Endothelial cell of umbilical vein (primary cell): ENCODE data around the gene PLXNC1. TPM values are rescaled to one million over a fixed set of nuclear protein-coding genes. Genes with fewer than 3 reads are reported as not detected.

ENCODE experiments used
- BruUV-seq: library from RNA; stranded (reverse); fragments of 400-500 nt; replicated peaks from 2 replicates; lab custom pipeline; 2021; lab: Mats Ljungman, UMichigan
- CTCF ChIA-PET: fragments of 300-600, 350-600 bp; sonication (Branson Sonifier 250); formaldehyde crosslinking; loops from one replicate; lab custom pipeline; 2021; ENCODE audit warnings: antibody characterized with exemption, inconsistent platforms; lab: Charles Lee
- POLR2A ChIA-PET: fragments of 300-600, 350-600 bp; sonication (Branson Sonifier 250); formaldehyde crosslinking; loops from one replicate; lab custom pipeline; 2021; ENCODE audit warnings: antibody characterized with exemption, inconsistent platforms; lab: Charles Lee
- DNase-seq: peaks from one replicate; pipeline ENCODE4 v3.0.0-alpha.2; 2011; ENCODE audit warnings: low read depth, low spot score
- FAIRE-seq: peaks from 2 replicates; lab custom pipeline; 2011; peaks lifted over from hg19 to GRCh38; lab: Jason Lieb, UNC
- H2AFZ ChIP-seq: 2 replicates; pipeline ENCODE4 v1.6.0; 2012; ENCODE audit warnings: low read depth, low read length, control low read depth, inconsistent platforms
- H3K27ac ChIP-seq: 2 replicates; pipeline ENCODE4 v1.5.1; 2011; ENCODE audit warnings: low read depth, mild to moderate bottlenecking, control low read depth, low read length, moderate library complexity; ENCODE audit not compliant: insufficient read depth
- H3K27me3 ChIP-seq, 2 experiments: 2 replicates each; pipeline versions ENCODE4 v1.6.0 to v1.6.1; 2011; ENCODE audit warnings: low read length in 2 of 2, mixed read lengths in 1 of 2; ENCODE audit not compliant: control insufficient read depth in 2 of 2, insufficient read depth in 2 of 2
- H3K36me3 ChIP-seq, 2 experiments: 2 replicates in 1 of 2; 3 replicates in 1 of 2; pipeline ENCODE4 v1.5.1; 2011; ENCODE audit warnings: low read length in 2 of 2, mild to moderate bottlenecking in 1 of 2, moderate library complexity in 1 of 2; ENCODE audit not compliant: control insufficient read depth in 2 of 2, insufficient read depth in 2 of 2; ENCODE audit errors: extremely low read depth in 1 of 2
- H3K4me1 ChIP-seq: 3 replicates; pipeline ENCODE4 v1.5.1; 2011; ENCODE audit warnings: mild to moderate bottlenecking, low read length; ENCODE audit not compliant: control insufficient read depth, insufficient read depth; ENCODE audit errors: extremely low read depth
- H3K4me2 ChIP-seq: 2 replicates; pipeline ENCODE4 v1.6.1; 2011; ENCODE audit warnings: low read length, control low read depth, mixed read lengths; ENCODE audit not compliant: insufficient read depth
- H3K4me3 ChIP-seq, 3 experiments: fragments of 200-600 bp in 1 of 3; sonication (generic), shearing (Covaris generic) in 1 of 3; replicated peaks in 1 of 3; 2 replicates each; pipeline ENCODE4 v1.5.1; 2011 to 2016; ENCODE audit warnings: control low read depth in 3 of 3, low read length in 3 of 3, mild to moderate bottlenecking in 2 of 3, inconsistent platforms in 1 of 3, low read depth in 1 of 3, moderate library complexity in 1 of 3; ENCODE audit not compliant: insufficient read depth in 1 of 3
- H3K79me2 ChIP-seq: 2 replicates; pipeline ENCODE4 v1.6.0; 2012; ENCODE audit warnings: low read length, inconsistent platforms; ENCODE audit not compliant: control insufficient read depth, insufficient read depth
- H3K9ac ChIP-seq: replicated peaks from 2 replicates; pipeline ENCODE3; 2011; ENCODE audit warnings: low read length, control low read depth; ENCODE audit not compliant: insufficient read depth; ENCODE audit errors: extremely low read depth
- H3K9me1 ChIP-seq: replicated peaks from 3 replicates; pipeline ENCODE4 v1.6.0; 2011; ENCODE audit warnings: mild to moderate bottlenecking, low read length; ENCODE audit not compliant: control insufficient read depth, insufficient read depth; ENCODE audit errors: extremely low read depth
- H3K9me3 ChIP-seq: replicated peaks from 2 replicates; pipeline ENCODE4 v1.5.1; 2012; ENCODE audit warnings: low read length, inconsistent platforms; ENCODE audit not compliant: control insufficient read depth, insufficient read depth
- H4K20me1 ChIP-seq: replicated peaks from 2 replicates; pipeline ENCODE3; 2011; ENCODE audit warnings: mild to moderate bottlenecking, low read length; ENCODE audit not compliant: control insufficient read depth, insufficient read depth; ENCODE audit errors: extremely low read depth
- EZH2 ChIP-seq: IDR thresholded peaks from 2 replicates; pipeline ENCODE4 v1.6.1; 2012; ENCODE audit warnings: borderline replicate concordance, low read depth, mild to moderate bottlenecking, moderate library complexity, low read length, inconsistent platforms; ENCODE audit not compliant: severe bottlenecking
- FOS ChIP-seq: IDR thresholded peaks from 2 replicates; pipeline ENCODE4 v1.6.1; 2011; ENCODE audit warnings: mild to moderate bottlenecking, low read length, moderate library complexity, borderline replicate concordance; ENCODE audit not compliant: insufficient read depth
- GATA2 ChIP-seq: IDR thresholded peaks from 2 replicates; pipeline ENCODE4 v1.7.0; 2011; ENCODE audit warnings: low read depth, mild to moderate bottlenecking, moderate library complexity, mixed read lengths, low read length; ENCODE audit not compliant: insufficient read length, insufficient read depth
- JUN ChIP-seq: IDR thresholded peaks from 2 replicates; pipeline ENCODE4 v1.6.1; 2011; ENCODE audit warnings: borderline replicate concordance, low read depth; ENCODE audit not compliant: insufficient read length, insufficient read depth
- MYC ChIP-seq: IDR thresholded peaks from one replicate; pipeline ENCODE4 v1.6.1; 2011; ENCODE audit warnings: mild to moderate bottlenecking, low read depth, low read length
- POLR2A ChIP-seq: IDR thresholded peaks from 2 replicates; pipeline ENCODE4 v1.6.1; 2012; ENCODE audit warnings: low read depth, mild to moderate bottlenecking, control low read depth, low read length
- POLR2AphosphoS5 ChIP-seq: IDR thresholded peaks from 2 replicates; pipeline ENCODE4 v1.6.1; 2012; ENCODE audit warnings: low read depth, mild to moderate bottlenecking, control low read depth, low read length, moderate library complexity; ENCODE audit not compliant: insufficient read depth
- dilution Hi-C: fragments of 300-500 bp; cut with MboI; formaldehyde crosslinking; loops from one replicate; pipeline ENCODE4 v1.15.0; 2019; ENCODE audit warnings: low sequenced_read_pairs; ENCODE audit not compliant: extremely low pct_ligation_motif_present
- intact Hi-C: fragments of 100-400 bp; cut with micrococcal nuclease; formaldehyde crosslinking; loops from one replicate; pipeline ENCODE4 v1.10.0; 2022
- polyA plus RNA-seq, 4 experiments: library from polyadenylated mRNA; depleted of rRNA in 3 of 4; stranded (reverse) in 3 of 4; unstranded in 1 of 4; fragments of >200 nt; gene quantifications; 2 replicates each; pipeline versions ENCODE4 v1.2.1 to v1.2.3, GENCODE V29; 2011 to 2012; ENCODE audit warnings: missing spikeins in 1 of 4
- total RNA-seq: library from RNA; stranded (reverse); gene quantifications from 2 replicates; pipeline ENCODE4 v1.2.3, GENCODE V29; 2021
- TF ChIP-seq, protein P1 (sequence below), 2 donors: IDR thresholded peaks; 1 replicate in 1 of 2; 2 replicates in 1 of 2; pipeline ENCODE4 v1.5.1; 2011; ENCODE audit warnings: low read length in 2 of 2, mild to moderate bottlenecking in 2 of 2, moderate library complexity in 2 of 2, control low read depth in 1 of 2, inconsistent platforms in 1 of 2, low read depth in 1 of 2; ENCODE audit not compliant: insufficient read depth in 1 of 2; ENCODE audit errors: extremely low read depth in 1 of 2
- TF ChIP-seq, protein P2 (sequence below): IDR thresholded peaks from 2 replicates; pipeline ENCODE4 v1.6.1; 2011; ENCODE audit not compliant: insufficient read depth, insufficient read length

PLXNC1 gene
- total and polyA plus RNA-seq, 2 donors (not counting 3 experiments of a cell fraction or from before 2014, with no cell fraction given): 0.04 TPM; not detected in 1

DNA sequence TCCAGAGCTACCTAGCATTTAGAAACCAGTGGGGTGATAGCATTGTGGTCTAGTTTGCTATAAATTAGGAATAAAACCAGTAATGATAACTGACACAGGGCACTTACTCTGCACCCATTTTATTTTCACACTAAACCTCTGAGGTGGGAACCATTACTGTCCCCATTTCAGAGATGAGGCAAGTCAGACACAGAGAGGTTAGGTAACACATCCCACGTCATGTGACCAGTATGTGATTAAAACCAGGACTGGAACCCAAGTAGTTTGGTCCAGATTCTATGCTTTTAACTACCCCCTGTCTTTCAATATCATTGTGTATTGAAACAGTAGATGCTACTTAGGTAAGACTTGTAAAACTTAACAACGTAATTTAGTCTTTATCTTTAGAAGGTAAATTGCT, 110.2 kb downstream of the PLXNC1 start:
- no peak overlapping the region for H3K27ac ChIP-seq
- no peaks in the 10 kb centered on the region for H3K9me3 ChIP-seq
- no peak overlapping the region for H3K4me2 ChIP-seq
- H3K27me3 ChIP-seq: peaks cover 2 to 3% of the 10 kb centered on the region in 2 experiments
- no peaks in the 10 kb centered on the region for H3K4me1 ChIP-seq
- H4K20me1 ChIP-seq: no peaks in the 10 kb centered on the region
- H3K4me3 ChIP-seq: no peak overlapping the region
- ChIA-PET CTCF (interaction anchor here (0.6 kb wide), 1 partner anchor 71 kb away, joined by 3 read pairs; no protein-coding TSS in a partner anchor), POLR2A (no interaction called here)
- no peak overlapping the region for H2AFZ ChIP-seq
- H3K9me1 ChIP-seq: no peaks in the 10 kb centered on the region
- no TSS peak for BruUV-seq
- no peaks in the 10 kb centered on the region for H3K36me3 ChIP-seq
- TF ChIP-seq, protein P1, sequence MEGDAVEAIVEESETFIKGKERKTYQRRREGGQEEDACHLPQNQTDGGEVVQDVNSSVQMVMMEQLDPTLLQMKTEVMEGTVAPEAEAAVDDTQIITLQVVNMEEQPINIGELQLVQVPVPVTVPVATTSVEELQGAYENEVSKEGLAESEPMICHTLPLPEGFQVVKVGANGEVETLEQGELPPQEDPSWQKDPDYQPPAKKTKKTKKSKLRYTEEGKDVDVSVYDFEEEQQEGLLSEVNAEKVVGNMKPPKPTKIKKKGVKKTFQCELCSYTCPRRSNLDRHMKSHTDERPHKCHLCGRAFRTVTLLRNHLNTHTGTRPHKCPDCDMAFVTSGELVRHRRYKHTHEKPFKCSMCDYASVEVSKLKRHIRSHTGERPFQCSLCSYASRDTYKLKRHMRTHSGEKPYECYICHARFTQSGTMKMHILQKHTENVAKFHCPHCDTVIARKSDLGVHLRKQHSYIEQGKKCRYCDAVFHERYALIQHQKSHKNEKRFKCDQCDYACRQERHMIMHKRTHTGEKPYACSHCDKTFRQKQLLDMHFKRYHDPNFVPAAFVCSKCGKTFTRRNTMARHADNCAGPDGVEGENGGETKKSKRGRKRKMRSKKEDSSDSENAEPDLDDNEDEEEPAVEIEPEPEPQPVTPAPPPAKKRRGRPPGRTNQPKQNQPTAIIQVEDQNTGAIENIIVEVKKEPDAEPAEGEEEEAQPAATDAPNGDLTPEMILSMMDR (IDR thresholded peaks at IDR 0.05; ENCODE audit: extremely low read depth in 1 of 2, insufficient read depth in 1 of 2, low read depth in 1 of 2, low read length in 2 of 2): no peak
- TF ChIP-seq EZH2 (no peak), FOS (no peak), JUN (no peak), GATA2 (no peak), POLR2A (no peak), POLR2AphosphoS5 (no peak), MYC (no peak)
- TF ChIP-seq, protein P2, sequence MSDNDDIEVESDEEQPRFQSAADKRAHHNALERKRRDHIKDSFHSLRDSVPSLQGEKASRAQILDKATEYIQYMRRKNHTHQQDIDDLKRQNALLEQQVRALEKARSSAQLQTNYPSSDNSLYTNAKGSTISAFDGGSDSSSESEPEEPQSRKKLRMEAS: no peak
- DNase-seq (no peak), FAIRE-seq (no peak)
- dilution Hi-C loops: no loop called here
- H3K79me2 ChIP-seq: no peaks in the 10 kb centered on the region
- intact Hi-C loops: no loop called here
- no peak overlapping the region for H3K9ac ChIP-seq
